DMS53 treated with DMSO at 0.1 percent for 48 hours (cell line): ENCODE measurements around the gene PYGO2.
"Not testable (repeated sequence)": the region's sequence is repeated elsewhere in the genome, so short reads cannot be mapped to it uniquely, and the experiment has no call there.

ENCODE experiments used
- DNase-seq: peaks from one replicate; lab custom pipeline; 2025; ENCODE audit not compliant: unreplicated experiment; lab: John Stamatoyannopoulos, UW

PYGO2 gene

GRCh38 chr1:154982897-154983648 lies 21.5 kb upstream of the PYGO2 start, which contains the start of gene FLAD1:
TSS of gene FLAD1 (plus strand) at chr1:154983344. CDS start at chr1:154983695, 351 bp downstream.
- DNase-seq, result peak; percentile 99

- DNase-seq, result no peak
Measured at GRCh38 chr1:154982341-154982740, 20.8 kb upstream of the PYGO2 start.

- no peak for DNase-seq
Measured at GRCh38 chr1:154978360-154978759, 16.8 kb upstream of the PYGO2 start.

- DNase-seq, result not testable (repeated sequence)
Measured at GRCh38 chr1:154977762-154978161, 16.2 kb upstream of the PYGO2 start.

GRCh38 chr1:154975409-154976059 lies 14.0 kb upstream of the PYGO2 start:
- no peak for DNase-seq

- peak; percentile 94 for DNase-seq
Measured at GRCh38 chr1:154974808-154975408, 13.3 kb upstream of the PYGO2 start.

- DNase-seq, result peak; percentile 99
Measured at GRCh38 chr1:154974102-154974807, 12.7 kb upstream of the PYGO2 start, which contains the start of gene CKS1B. TSS of gene CKS1B (plus strand) at chr1:154974681. CDS start at chr1:154974746, 65 bp downstream.

- peak; percentile 85 for DNase-seq
Measured at GRCh38 chr1:154973344-154974101, 11.9 kb upstream of the PYGO2 start.

GRCh38 chr1:154972517-154973343 lies 11.1 kb upstream of the PYGO2 start:
- no peak for DNase-seq

- DNase-seq, result no peak
Measured at GRCh38 chr1:154972213-154972516, 10.6 kb upstream of the PYGO2 start.

GRCh38 chr1:154971341-154971998 lies 9.9 kb upstream of the PYGO2 start:
- no peak for DNase-seq

- DNase-seq, result no peak
Measured at GRCh38 chr1:154970631-154971340, 9.2 kb upstream of the PYGO2 start, which contains the start of gene SHC1. TSS of gene SHC1 (minus strand) at chr1:154970747. CDS start at chr1:154970526, 221 bp downstream.

- DNase-seq, result no peak
Measured at GRCh38 chr1:154969860-154970452, 8.4 kb upstream of the PYGO2 start.

- DNase-seq, result no peak
Measured at GRCh38 chr1:154969246-154969645, 7.7 kb upstream of the PYGO2 start.

- no peak for DNase-seq
Measured at GRCh38 chr1:154968731-154969130, 7.1 kb upstream of the PYGO2 start.

- no peak for DNase-seq
Measured at GRCh38 chr1:154967331-154967950, 5.9 kb upstream of the PYGO2 start.

GRCh38 chr1:154966111-154966510 lies 4.5 kb upstream of the PYGO2 start:
- no peak for DNase-seq

GRCh38 chr1:154964359-154964758 lies 2.8 kb upstream of the PYGO2 start:
- DNase-seq, result no peak
